Ovary (tissue), 3 donors: ENCODE measurements around the gene RRAS2.

ENCODE experiments used
- CTCF ChIP-seq, 3 donors: fragments of 450-650 bp in 2 of 3; fragments of 200-600 bp in 1 of 3; IDR thresholded peaks; one replicate each; pipeline versions ENCODE4 v1.5.1 to v1.8.0; 2016 to 2022; ENCODE audit warnings: antibody characterized with exemption in 3 of 3, mild to moderate bottlenecking in 1 of 3
- POLR2A ChIP-seq: fragments of 450-650 bp; IDR thresholded peaks from one replicate; pipeline ENCODE4 v1.6.1; 2017; ENCODE audit warnings: antibody characterized with exemption, mild to moderate bottlenecking, moderate library complexity
- donor health status: DM: no; HTN: no; CAD: no.

GRCh38 chr11:14253421-14253820 lies 105.6 kb downstream of the RRAS2 start:
- TF ChIP-seq POLR2A (no peak), CTCF (IDR thresholded peaks at IDR 0.05) (no peak)
